Right lung (tissue), 5 donors: ENCODE measurements around the gene FOXL3. TPM values are rescaled to one million over a fixed set of nuclear protein-coding genes. Genes with fewer than 3 reads are reported as not detected.

Experiments
- DNase-seq, 2 donors: peaks; one replicate each; pipeline ENCODE4 v3.0.0-alpha.2; 2013
- polyA plus RNA-seq, 5 donors: library from polyadenylated mRNA; unstranded; fragments of 120-200 nt; gene quantifications; one replicate each; pipeline versions ENCODE4 v1.2.1 to v1.2.3, GENCODE V29; 2013; ENCODE audit warnings: inconsistent platforms in 1 of 5, low replicate concordance in 1 of 5; ENCODE audit not compliant: insufficient read length in 5 of 5, insufficient read depth in 1 of 5

FOXL3 gene
- polyA plus RNA-seq, 5 donors = not detected

DNA sequence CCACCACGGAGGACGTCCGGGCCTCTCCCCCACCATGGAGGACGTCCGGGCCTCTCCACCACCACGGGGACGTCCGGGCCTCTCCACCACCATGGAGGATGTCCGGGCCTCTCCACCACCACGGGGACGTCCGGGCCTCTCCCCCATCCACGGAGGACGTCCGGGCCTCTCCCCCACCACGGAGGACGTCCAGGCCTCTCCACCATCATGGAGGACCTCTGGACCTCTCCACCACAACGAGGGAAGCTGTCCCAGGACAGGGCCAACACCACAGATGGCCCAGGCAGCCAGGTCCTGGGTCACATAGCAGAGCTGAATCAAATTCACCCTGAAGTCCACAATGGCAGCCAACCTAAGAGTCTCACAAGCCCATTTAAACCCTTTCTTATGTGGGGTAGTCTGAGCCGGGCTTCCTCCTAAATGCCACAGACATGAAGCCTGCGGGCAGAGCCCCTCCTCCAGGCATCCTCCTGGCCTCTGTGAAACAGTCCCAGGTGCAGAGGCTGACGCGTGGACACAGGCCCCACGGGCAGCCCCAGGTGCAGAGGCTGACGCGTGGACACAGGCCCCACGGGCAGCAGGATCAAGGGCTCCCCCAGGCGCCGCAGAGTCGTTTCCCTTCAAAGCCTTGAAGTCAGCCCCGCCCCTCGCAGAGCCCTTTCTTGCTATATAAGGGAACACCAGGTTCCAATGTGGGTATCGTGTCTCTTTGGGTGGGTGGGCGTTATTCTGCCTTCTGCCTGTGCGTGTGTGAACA lies 47.0 kb downstream of the FOXL3 start:
- DNase-seq = no peak

DNA sequence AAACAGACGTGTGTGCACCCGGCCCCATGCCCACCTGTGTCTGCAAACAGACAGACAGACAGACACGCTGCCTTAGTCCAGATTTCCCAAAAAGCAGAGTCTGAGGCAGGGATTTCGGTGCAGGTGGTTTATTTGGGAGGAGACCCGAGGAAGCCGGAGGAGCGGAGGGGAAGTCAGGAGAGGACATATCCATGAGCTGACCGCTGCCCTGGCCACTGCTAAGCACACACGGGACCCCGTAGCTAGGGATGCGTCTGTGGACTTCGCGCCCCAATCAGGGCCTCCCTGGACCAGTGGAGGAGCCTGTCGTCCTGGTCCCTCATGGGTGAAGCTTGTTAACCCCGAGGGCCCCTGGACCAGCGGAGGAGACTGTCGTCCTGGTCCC lies 47.6 kb downstream of the FOXL3 start:
- DNase-seq = no peak

DNA sequence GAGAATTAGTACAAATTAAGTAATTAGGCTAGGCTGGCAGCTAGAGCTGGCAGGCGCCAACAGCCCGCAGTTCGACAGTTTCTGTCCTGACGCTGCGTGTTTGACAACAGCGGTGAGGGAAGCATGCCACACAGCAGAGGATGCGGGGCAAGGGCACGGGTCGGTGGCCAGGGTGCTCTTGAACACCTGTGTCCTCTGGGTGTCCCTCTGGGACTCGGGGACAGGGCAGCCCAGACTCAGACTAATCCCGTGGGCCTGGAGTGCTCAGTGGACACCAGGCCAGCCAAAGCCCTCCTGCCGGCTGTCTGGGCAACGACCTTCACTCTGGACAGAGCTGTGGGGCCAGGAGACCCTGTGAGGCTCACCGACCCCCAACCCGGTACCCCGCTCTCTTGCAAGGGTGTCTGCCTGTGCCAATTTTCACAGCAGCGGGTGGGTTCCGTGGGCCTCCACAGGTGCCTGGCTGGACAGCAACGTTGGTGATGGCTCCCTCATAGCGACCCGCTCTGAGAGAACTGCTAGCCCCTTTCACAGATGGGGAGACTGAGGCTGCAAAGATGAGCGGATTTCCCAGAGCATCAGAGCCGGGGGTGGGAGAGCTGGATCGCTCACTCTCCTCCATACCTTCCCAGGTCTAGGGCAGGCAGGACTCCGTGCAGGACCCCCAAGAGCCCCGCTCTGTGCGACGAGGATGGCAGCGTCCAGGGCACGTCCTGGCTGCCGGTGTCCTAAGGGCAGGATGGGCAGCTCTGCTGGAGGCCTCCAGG lies 48.5 kb downstream of the FOXL3 start:
- no peak for DNase-seq

DNA sequence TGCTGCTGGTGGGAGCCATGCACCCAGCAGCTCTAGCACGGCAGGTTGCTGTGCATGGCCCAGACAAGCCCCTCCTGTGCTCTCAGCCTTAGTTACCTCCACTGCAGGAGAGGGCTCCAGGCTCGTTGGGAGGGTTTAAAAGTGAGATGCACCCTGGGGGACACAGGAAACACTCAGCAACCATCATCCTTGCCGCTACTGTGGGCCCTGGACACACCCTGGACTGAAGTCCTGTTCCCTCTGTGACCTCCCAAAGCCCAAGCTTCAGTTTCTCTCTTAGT lies 49.0 kb downstream of the FOXL3 start:
- no peak for DNase-seq

DNA sequence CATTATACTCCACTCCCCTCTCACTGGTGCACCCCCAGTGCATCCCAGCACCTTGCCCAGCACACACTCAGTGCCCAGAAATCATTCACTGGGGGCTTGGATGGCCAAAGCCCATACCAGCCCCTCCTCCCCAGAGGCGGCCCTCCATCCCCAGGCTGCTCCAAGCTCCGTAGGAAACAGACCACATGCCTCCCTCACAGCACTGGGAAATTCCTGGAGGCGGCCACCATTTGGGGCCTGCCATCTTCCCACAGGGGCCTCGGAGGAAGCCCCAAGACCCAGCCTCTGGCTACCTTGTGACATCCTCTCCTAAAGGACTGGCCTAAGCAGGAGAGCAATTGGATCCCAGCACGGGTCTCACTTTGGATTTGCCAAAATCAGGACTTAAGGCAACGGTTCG lies 49.7 kb downstream of the FOXL3 start:
- no peak for DNase-seq

DNA sequence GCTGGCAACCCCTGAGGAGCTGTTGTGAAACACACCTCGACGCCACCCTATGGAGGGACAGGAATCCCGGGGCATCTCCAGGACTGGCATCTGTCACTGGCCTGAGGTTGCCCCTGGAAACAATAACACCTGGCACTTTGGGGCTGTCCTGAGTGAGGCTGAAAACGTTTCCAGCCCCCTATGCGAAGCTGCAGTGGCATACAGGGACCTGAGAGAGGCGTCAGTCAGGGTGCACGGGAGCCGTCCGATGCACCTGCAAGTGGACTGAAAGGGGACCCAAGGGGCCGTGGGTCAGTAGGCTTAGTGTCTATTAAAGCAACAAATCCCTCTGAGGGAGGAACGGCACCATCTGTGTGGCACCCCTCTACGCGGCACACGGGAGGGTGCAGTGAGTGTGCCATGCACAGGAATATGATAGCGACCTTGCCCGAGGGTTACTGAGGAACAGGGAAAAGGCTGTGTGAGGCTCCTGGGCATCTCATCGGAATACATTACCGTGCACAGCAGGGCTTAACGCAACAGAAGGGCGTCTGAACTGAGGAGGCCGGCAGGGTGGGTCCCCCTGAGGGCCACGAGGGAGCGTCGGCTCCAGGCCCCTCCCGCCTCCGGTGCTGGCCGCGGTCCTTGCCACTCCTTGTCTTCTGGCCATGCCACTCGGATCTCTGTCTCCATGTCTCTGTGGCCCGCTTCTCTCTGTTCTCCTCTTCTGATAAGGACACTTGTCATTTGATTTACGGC lies 50.4 kb downstream of the FOXL3 start:
- DNase-seq = no peak

Other genes starting within 250 kb of the FOXL3 start
- gene FAM20C, start 97.6 kb upstream of the FOXL3 start, polyA plus RNA-seq = 10 to 100 TPM; 17.4 to 37.9 (median 22.2) TPM
- 10 to 100 TPM; 30.4 to 47.4 (median 40.8) TPM for gene PDGFA, start 229.7 kb downstream of the FOXL3 start, polyA plus RNA-seq